GM18870 (cell line): ENCODE data around the gene TRRAP.

Experiments used
- ATAC-seq: cut with Tn5 transposase; IDR thresholded peaks from one replicate; pipeline ENCODE4 v1.9.1; 2021; ENCODE audit warnings: moderate library complexity; ENCODE audit not compliant: unreplicated experiment

The TRRAP gene

DNA sequence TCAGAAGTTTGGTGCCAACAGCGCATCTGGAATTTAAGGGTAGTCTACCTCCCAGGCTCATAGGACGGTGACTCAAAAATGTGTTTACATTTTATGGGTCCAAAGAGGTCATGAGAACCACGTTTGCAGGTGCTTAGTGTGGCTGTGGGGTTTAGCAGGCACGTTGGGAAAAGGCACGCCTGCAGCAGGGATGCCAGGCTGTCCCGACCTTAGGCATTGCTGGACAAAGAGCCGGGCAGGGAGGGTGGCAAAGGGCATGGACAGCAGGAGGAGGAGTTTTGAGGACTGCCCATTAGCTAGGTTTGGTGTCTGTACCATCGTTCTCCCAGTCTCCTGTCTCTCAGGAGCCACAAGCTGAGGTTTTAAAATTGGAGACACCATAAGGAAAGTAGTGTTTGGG is 104.4 kb downstream of the TRRAP start:
- no peak for ATAC-seq

- ATAC-seq = no peak
Measured at GRCh38 chr7:98984126-98984525, 105.8 kb downstream of the TRRAP start.

DNA sequence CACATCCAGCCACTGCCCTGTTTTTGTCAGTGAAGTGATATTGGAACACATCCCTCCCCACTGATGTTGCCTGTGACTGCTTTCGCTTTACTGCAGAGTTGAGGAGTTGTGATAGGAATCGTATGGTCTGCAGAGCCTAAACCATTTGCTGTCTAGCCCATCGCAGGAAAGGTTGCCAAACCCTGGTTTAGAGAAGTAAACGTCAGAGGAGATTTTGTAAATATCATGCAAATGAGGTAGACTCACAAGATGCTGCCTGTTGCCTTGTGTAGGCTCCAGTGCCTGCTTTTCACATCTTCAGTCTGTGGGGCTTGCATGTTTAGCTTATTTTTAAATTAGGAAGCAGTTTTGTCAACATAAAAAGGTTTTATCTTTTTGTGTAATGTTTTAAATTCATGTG is 107.1 kb downstream of the TRRAP start:
- ATAC-seq = no peak

GRCh38 chr7:98985945-98986344 is 107.6 kb downstream of the TRRAP start:
- no peak for ATAC-seq

DNA sequence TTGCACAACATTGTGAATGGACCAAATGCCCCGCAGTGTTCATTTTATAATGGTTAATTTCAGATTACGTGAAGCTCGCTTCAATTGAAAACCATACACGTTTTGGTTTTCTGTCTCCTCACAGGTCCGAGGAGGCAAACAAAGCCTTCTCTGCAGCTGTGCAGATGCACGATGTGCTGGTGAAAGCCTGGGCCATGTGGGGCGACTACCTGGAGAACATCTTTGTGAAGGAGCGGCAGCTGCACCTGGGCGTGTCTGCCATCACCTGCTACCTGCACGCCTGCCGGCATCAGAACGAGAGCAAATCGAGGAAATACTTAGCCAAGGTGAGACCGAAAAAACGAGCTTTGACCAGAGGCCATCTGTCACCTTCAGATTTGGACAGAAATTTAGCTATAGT is 110.3 kb downstream of the TRRAP start:
- no peak for ATAC-seq

DNA sequence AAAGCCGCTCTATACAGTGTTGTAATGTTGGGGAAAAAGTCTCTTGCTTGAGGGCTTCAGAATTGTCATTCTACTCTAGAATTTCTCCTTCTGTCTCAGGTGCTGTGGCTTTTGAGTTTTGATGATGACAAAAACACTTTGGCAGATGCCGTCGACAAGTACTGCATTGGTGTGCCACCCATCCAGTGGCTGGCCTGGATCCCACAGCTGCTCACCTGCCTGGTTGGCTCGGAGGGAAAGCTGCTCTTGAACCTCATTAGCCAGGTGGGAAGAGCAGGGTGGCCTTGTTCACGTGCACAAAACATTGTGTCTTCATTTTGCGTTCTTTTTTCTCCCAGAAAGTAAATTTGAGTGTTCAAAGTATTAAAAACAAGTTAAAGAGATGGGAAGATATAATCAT is 112.0 kb downstream of the TRRAP start:
- no peak for ATAC-seq

DNA sequence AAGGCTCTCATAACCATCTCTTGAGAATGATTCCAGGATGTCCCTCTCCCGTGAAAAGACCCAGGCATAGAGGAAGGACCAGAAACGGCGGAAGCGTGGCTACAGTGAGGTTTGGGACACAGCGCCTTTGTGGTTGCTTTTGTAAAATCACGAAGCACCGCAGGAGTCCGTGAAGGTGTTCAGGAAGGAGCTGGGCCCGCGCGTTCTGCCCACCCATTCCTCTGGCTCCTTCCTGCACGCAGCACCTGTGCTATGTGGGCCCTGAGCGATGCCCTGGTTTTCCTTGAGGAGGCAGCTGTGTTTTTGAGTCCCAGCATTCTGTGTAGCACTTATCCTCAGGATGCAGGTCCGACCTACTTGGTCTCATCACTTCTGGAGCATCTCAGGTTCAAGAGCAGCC is 112.8 kb downstream of the TRRAP start:
- ATAC-seq = no peak

DNA sequence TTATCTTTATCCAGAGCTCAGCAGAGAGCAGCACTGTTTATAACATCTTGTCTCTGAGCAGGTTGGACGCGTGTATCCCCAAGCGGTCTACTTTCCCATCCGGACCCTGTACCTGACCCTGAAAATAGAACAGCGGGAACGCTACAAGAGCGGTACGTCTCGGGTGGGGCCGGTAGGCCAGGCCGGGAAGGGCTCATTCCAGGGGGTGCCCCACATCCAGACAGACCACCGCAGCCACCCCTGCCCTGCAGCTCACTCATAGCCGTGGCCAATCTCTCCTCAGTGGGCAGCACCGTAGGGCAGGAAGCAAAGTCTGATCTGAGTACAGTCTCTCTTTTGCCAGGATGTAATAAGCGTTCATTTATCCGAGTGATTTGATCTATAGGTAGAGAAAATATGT is 113.7 kb downstream of the TRRAP start:
- ATAC-seq = no peak

DNA sequence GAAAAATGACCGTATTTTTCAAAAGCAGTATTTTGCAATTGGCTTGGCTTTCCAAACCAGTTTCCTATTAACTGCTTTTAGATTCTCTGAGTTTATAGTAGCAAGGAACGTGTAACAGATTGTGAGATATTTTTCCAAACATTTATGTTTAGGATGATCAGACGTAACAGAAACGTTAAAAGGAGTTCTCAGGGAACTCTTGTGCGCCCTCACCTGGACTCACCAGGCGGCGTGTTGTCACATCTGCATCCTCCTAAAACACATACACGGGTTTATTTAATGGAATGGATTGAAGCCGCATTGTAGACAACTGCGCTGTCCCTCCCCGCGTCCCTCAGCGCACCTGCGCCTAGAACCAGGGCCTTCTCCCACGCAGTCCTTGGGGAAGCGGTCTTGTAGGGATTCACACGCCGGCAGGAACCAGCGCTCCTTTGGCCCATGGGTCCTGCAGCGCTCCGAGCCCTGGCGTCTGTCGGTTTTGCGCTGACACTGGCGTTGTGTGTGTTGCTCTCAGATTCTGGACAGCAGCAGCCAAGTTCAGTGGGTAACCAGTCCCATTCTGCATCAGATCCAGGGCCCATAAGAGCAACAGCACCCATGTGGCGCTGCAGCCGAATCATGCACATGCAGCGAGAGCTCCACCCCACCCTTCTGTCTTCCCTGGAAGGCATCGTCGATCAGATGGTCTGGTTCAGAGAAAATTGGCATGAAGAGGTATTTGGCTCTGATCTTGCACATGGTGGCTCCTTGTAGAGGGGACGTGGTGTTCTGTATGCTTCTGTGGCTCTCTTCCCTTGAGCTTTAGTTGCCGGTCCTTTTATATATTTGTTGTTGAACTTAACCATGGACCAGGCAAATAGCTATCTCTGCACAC is 114.9 kb downstream of the TRRAP start:
- ATAC-seq = no peak

GRCh38 chr7:98994046-98994944 is 116.0 kb downstream of the TRRAP start:
- ATAC-seq = no peak

DNA sequence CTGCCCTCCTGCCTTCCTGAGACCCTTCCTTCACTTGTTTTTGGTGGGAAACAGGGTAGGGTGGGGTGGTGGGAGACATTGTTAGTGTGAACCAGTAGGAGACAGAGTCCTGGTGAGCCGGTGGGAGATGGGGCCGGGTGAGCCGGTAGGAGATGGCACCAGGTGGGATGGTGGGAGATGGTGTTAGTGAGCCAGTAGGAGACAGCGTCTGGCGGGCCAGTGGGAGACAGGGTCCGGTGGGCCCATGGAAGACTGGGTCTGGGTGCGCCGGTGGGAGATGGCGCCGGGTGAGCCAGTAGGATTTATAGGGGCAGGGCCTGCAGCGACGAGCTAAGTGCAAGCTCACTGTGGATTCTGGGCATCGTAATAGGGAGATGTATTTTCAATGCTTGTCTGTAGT is 116.8 kb downstream of the TRRAP start:
- no peak for ATAC-seq

DNA sequence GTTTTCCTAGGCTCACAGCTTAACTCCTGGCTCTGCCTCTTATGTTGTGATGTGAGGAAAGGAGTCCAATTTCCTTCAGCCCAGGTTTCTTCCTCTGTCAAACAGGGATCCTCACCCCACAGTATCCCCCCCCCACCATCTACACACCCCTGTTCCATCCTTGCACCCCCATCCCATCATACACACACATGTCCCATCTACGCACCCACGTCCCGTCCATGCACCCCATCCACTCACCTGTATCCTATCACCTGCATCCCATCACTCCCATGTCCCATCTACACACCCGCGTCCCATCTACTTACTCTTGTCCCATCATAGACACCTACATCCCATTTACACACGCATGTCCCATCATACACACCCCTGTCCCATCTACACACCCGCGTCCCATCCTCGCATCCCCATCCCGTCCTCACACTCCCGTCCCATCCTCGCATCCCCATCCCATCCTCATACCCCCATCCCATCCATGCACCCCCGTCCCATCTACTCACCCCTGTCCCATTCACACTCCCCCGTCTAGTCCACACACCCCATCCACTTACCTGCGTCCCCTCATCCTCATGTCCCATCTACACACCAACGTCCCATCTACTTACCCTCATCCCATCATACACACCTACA is 117.3 kb downstream of the TRRAP start:
- no peak for ATAC-seq

DNA sequence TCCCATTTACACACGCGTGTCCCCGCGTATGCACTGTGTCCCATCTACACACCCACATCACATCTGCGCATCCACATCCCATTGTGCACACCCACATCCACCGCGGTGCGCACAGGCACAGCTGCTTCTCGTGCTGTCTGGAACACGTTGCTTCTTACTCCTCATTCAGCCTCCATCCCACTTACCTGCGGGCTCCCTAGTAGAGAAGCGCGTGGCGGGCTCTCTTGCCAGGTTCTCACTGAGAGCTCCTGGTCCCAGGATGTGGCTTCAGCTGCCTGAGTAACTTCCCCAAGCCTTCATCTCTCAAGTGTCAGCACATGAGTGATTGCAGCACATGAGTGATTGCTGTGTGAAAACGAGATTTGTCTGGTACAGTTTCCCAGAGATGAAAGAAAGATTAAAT is 117.8 kb downstream of the TRRAP start:
- ATAC-seq = no peak

DNA sequence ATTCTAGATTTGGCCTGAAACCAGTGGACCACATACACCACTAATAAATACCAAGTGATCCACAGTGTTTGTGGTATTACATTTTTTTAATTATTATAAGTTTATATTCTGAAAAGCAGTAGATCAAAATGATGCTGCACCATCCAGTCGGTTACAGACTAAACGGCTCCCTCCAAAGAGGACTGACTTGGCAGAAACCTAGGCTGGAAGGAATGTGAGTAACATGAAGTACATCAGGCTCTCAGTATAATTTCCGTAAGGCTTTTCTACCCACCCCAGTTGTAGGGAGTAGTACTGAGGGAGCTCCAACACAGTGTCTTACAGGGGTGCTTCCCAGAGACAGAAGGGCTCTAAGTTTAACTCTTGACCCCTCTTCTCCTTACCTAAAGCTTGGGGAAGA is 119.5 kb downstream of the TRRAP start:
- ATAC-seq = no peak

DNA sequence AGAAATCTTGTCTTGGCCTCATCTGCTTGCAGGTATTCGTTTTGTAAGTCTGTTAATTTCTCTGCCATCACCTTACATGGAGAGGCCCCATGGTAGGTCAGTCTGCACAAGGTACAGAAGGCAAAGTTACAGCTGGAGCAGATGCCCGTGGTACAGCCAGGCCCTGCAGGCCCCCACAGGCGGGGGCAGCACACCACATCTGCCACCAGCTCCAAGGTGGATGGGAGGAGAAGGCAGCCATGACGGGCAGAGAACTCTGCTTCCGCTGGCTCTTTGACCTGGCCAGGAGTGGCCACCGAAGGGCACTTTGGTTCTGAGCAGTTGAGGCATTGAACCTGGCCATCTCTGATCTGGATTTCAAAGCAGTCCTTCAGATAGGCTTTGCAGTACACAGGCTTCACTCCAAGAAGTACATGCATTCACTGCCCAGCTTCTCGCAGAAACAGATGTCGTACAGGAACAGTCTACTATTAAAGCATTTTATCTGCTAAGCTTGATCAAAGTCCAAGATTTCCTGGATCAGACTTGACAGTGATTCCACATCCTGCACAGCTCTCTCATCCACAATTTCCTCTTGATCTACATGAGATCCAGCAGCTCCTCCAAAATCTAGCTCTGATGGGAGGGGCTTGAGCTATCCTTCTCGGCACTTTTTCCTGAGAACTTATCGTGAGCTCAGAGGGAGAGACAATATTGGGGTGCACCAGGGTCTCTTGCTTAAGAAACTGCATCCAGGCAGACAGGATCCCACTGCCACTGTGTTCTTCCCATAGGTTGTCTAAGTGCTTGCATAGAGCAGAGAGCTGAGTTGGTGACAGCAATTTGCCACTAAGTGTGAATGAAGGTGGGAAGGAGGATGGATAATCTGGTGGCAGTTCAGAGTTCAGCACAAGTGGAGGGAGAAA is 120.7 kb downstream of the TRRAP start:
- no peak for ATAC-seq

GRCh38 chr7:99000196-99000903 is 122.0 kb downstream of the TRRAP start:
- no peak for ATAC-seq

DNA sequence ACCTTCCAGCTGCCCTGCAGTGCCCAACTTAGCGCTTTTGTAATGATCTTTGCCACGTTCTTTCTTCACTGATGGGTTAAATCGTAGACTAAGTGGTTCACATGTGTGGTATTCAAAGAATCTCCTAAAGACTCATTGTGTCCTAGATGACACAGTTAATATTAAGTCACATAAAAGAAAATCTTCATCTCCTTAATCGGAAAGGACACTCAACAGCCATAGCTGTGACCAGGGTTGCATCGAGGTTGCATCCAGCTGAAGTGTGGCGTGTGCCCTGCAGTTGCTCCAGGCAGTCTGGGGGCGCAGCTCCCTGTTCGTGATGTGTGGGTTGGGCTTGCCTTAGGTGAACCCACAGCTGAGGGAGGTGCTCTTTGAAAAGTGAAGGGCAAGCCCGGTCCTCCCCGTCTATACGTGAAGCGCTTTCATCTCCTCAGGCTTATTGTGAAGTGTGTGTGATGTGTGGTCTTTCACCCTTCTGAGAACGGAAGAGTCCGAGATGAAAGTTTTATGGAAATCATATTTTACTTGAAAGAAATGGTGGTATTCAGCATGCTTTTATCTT is 122.7 kb downstream of the TRRAP start:
- no peak for ATAC-seq

GRCh38 chr7:99001482-99002147 is 123.3 kb downstream of the TRRAP start:
- no peak for ATAC-seq
